Liver (tissue), 9 donors: Measurements from ENCODE around the gene HRC. TPM values are rescaled to one million over a fixed set of nuclear protein-coding genes. Genes with fewer than 3 reads are reported as not detected.

Source experiments
- DNase-seq: peaks from one replicate; pipeline ENCODE4 v3.0.0-alpha.2; 2017; ENCODE audit warnings: low spot score
- H3K27ac ChIP-seq, 2 donors: one replicate each; pipeline ENCODE4 v1.7.0; 2013; ENCODE audit warnings: inconsistent platforms in 2 of 2, low read length in 2 of 2, control low read depth in 1 of 2, low read depth in 1 of 2, mild to moderate bottlenecking in 1 of 2
- H3K27me3 ChIP-seq, 4 donors: one replicate each; pipeline versions ENCODE4 v1.6.1 to v1.7.0; 2013; ENCODE audit warnings: low read length in 3 of 4, inconsistent platforms in 1 of 4, mild to moderate bottlenecking in 1 of 4, moderate library complexity in 1 of 4; ENCODE audit not compliant: control insufficient read depth in 4 of 4, insufficient read depth in 4 of 4
- H3K36me3 ChIP-seq, 4 donors: one replicate each; pipeline versions ENCODE4 v1.6.1 to v1.7.0; 2013; ENCODE audit warnings: low read length in 3 of 4, mild to moderate bottlenecking in 3 of 4, low read depth in 1 of 4, moderate library complexity in 1 of 4; ENCODE audit not compliant: control insufficient read depth in 4 of 4, insufficient read depth in 3 of 4
- H3K4me1 ChIP-seq, 4 donors: one replicate each; pipeline versions ENCODE4 v1.6.1 to v1.7.0; 2013; ENCODE audit warnings: low read length in 3 of 4, mild to moderate bottlenecking in 3 of 4, moderate library complexity in 1 of 4; ENCODE audit not compliant: control insufficient read depth in 4 of 4, insufficient read depth in 4 of 4
- H3K4me3 ChIP-seq, 3 donors: one replicate each; pipeline versions ENCODE4 v1.6.1 to v1.7.0; 2013; ENCODE audit warnings: low read length in 3 of 3, control low read depth in 1 of 3, low read depth in 1 of 3, mild to moderate bottlenecking in 1 of 3
- H3K9ac ChIP-seq, 2 donors: one replicate each; pipeline ENCODE4 v1.7.0; 2013; ENCODE audit warnings: low read length in 2 of 2, mild to moderate bottlenecking in 2 of 2, moderate library complexity in 2 of 2, control low read depth in 1 of 2, low read depth in 1 of 2
- H3K9me3 ChIP-seq, 4 donors: one replicate each; pipeline versions ENCODE4 v1.6.1 to v1.7.0; 2013; ENCODE audit warnings: low read length in 3 of 4; ENCODE audit not compliant: control insufficient read depth in 4 of 4
- ATF3 ChIP-seq: IDR thresholded peaks from 2 replicates; pipeline ENCODE4 v1.6.1; 2016; ENCODE audit warnings: antibody characterized with exemption
- EGR1 ChIP-seq, 2 donors: IDR thresholded peaks; 2 replicates each; pipeline ENCODE4 v1.6.1; 2016 to 2018; ENCODE audit warnings: antibody characterized with exemption in 2 of 2, low read depth in 2 of 2
- FOXA1 ChIP-seq: IDR thresholded peaks from 2 replicates; pipeline ENCODE4 v1.6.1; 2016; ENCODE audit warnings: antibody characterized with exemption
- GABPA ChIP-seq, 2 donors: IDR thresholded peaks in 1 of 2; conservative IDR thresholded peaks in 1 of 2; 2 replicates each; pipeline ENCODE4 v1.6.1; 2016; ENCODE audit warnings: antibody characterized with exemption in 2 of 2, mild to moderate bottlenecking in 1 of 2, moderate library complexity in 1 of 2
- HNF4A ChIP-seq, 2 donors: conservative IDR thresholded peaks; 2 replicates each; pipeline ENCODE4 v1.6.1; 2016; ENCODE audit warnings: antibody characterized with exemption in 2 of 2, mild to moderate bottlenecking in 2 of 2
- HNF4G ChIP-seq: IDR thresholded peaks from 2 replicates; pipeline ENCODE4 v1.6.1; 2016; ENCODE audit warnings: antibody characterized with exemption
- RXRA ChIP-seq, 2 donors: IDR thresholded peaks; 2 replicates each; pipeline ENCODE4 v1.6.1; 2017 to 2018; ENCODE audit warnings: antibody characterized with exemption in 2 of 2, mild to moderate bottlenecking in 1 of 2
- SP1 ChIP-seq: IDR thresholded peaks from 2 replicates; pipeline ENCODE4 v1.6.1; 2018; ENCODE audit warnings: antibody characterized with exemption, mild to moderate bottlenecking
- TAF1 ChIP-seq: conservative IDR thresholded peaks from 2 replicates; pipeline ENCODE4 v1.6.1; 2016; ENCODE audit warnings: antibody characterized with exemption, mild to moderate bottlenecking
- YY1 ChIP-seq: IDR thresholded peaks from 2 replicates; pipeline ENCODE4 v1.6.1; 2016; ENCODE audit warnings: antibody characterized with exemption, mild to moderate bottlenecking
- WGBS: extraction: QIAGEN DNeasy Blood & Tissue Kit; methylation state at CpG from one replicate; pipeline ENCODE4 v1.1.7; 2013; 5-methylcytosine and 5-hydroxymethylcytosine counted together
- polyA plus RNA-seq, 2 donors: library from polyadenylated mRNA; stranded (reverse) in 1 of 2; unstranded in 1 of 2; fragments of 200-250 nt in 1 of 2; fragments of >200 nt in 1 of 2; fragmentation: Nextera tagmentation in 1 of 2; extraction: Ambion mirVana in 1 of 2; gene quantifications; one replicate each; pipeline versions ENCODE4 v1.2.1 to v1.2.3, GENCODE V29; 2013 to 2015
- total RNA-seq, 2 donors: library from RNA; depleted of rRNA; stranded (reverse); fragments of >200 nt; gene quantifications; one replicate each; pipeline ENCODE4 v1.2.3, GENCODE V29; 2014
- TF ChIP-seq, protein P1 (sequence below): IDR thresholded peaks from 2 replicates; pipeline ENCODE4 v1.6.1; 2016; ENCODE audit warnings: antibody characterized with exemption
- TF ChIP-seq, protein P2 (sequence below): fragments of 150-350 bp; IDR thresholded peaks from 2 replicates; pipeline ENCODE4 v1.5.1; 2017; ENCODE audit warnings: improper control_type of control experiment, low read depth, low read length; ENCODE audit not compliant: missing input control
- donor health status: healthy.
- donor health status: healthy.
- donor health status: healthy.
- donor health status: healthy.
- donor health status: healthy.

HRC gene
- total and polyA plus RNA-seq, 4 donors, result 0.25 to 1.2 (median 0.84) TPM

DNA sequence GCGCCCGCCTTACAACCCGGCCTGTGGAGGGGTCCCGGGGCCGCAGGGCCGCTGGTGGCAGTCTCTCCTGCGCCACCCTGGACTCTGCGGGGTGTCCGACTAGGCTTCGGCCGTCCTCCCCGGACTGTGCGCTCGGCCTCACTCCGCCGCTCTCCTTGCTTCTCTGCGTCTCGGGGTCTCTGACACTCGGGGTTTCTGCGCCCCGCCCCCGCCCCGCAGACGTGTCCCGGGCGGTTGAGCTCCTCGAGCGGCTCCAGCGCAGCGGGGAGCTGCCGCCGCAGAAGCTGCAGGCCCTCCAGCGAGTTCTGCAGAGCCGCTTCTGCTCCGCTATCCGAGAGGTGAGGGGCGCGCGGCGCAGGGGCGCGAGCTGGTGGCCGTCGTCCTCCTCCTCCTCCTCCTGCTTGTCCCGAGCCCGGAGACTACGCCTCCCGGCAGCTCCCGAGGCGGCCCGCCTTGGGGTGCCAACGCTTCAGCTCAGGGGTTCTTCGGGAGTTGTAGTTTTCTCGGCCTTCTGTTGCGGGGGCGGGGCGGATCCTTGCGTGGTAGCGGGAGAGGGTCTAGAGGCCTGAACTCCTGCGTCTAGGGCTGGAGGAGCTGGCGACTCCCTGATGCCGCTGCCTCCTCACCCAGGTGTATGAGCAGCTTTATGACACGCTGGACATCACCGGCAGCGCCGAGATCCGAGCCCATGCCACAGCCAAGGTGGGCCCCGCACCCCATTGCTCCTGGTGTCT lies 40.4 kb downstream of the HRC start:
- Histone ChIP-seq H3K4me1 (peaks cover 10 to 35% (median 26%) of the 10 kb centered on the region in 4 donors), H3K9ac (peak overlapping the region in 1 of 2 donors; percentile 27)

DNA sequence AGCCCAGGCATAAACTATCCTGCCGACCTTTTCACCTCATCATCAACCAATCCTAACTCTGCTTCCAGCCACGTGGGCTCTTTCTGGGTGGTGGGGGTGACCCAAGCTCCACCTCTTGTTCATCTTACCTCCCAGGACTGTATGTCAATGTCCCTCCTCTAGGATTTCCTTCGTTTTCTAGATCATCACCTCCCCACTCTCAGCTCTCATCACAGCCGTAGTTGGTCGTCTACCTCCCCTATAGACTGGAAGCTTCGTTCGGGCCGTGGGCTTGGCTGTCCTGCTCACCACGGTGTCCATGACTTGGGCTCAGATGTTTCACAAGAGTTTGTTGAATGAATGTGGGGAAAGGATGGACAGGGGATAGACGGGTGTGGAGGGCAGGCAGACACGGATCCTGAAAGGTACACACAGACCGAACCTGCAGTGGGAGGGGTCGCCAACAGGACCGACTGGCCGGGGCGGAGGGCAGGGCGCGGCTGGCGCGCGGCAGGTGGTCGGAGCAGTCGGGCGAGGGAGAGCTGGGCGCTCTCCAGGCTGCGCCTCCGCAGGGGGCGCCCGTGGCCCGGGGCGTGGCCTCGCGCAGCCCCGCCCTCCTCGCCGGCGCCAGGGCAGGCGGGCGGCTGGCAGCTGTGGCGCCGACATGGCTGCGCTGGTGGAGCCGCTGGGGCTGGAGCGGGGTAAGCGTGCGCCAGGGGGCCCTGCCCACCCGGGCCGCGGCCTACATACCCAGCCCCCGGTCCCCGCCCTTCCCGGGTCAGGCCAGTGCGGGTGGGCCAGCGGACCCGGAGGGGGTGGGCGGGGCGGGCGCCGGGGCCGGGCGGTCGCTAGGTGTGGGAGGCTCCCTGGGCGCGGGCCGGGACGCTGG lies 41.2 kb downstream of the HRC start, which contains the start of gene LIN7B:
TSS of gene LIN7B (plus strand) at position 609 of the 868 bp plus-strand sequence. CDS start at position 644, 35 bp downstream.
- no peaks in the 10 kb centered on the region for H3K27me3 ChIP-seq
- WGBS, result 1% methylated on average over 66 of the region's 66 CpGs
- H3K36me3 ChIP-seq, result peaks cover 0 to 3% (median under 1%) of the 10 kb centered on the region in 4 donors
- peaks cover 7 to 30% (median 21%) of the 10 kb centered on the region in 4 donors for H3K4me1 ChIP-seq
- TF ChIP-seq, protein P1, sequence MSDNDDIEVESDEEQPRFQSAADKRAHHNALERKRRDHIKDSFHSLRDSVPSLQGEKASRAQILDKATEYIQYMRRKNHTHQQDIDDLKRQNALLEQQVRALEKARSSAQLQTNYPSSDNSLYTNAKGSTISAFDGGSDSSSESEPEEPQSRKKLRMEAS, result no peak
- TF ChIP-seq HNF4G (no peak), EGR1 (IDR thresholded peaks at IDR 0.05; ENCODE audit: low read depth in 2 of 2) (no peak), HNF4A (conservative IDR thresholded peaks at IDR 0.05) (no peak), YY1 (no peak), TAF1 (no peak)
- TF ChIP-seq, protein P2, sequence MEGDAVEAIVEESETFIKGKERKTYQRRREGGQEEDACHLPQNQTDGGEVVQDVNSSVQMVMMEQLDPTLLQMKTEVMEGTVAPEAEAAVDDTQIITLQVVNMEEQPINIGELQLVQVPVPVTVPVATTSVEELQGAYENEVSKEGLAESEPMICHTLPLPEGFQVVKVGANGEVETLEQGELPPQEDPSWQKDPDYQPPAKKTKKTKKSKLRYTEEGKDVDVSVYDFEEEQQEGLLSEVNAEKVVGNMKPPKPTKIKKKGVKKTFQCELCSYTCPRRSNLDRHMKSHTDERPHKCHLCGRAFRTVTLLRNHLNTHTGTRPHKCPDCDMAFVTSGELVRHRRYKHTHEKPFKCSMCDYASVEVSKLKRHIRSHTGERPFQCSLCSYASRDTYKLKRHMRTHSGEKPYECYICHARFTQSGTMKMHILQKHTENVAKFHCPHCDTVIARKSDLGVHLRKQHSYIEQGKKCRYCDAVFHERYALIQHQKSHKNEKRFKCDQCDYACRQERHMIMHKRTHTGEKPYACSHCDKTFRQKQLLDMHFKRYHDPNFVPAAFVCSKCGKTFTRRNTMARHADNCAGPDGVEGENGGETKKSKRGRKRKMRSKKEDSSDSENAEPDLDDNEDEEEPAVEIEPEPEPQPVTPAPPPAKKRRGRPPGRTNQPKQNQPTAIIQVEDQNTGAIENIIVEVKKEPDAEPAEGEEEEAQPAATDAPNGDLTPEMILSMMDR, result peak; percentile 43
- no peaks in the 10 kb centered on the region for H3K9me3 ChIP-seq
- H3K9ac ChIP-seq, result peak within 1 kb of the TSS in 1 of 2 donors; percentile 27
- DNase-seq, result peak; percentile 81
- H3K4me3 ChIP-seq, result peak within 1 kb of the TSS; percentile 49 to 95 (median 71)
- peak within 1 kb of the TSS; percentile 39 to 57 for H3K27ac ChIP-seq

More for the DNA sequence above, 40.4 kb downstream of the HRC start:
- no peak for TF ChIP-seq RXRA (IDR thresholded peaks at IDR 0.05)
- TF ChIP-seq ATF3, result no peak
- TF ChIP-seq YY1, result no peak
- no peak for TF ChIP-seq SP1
- Histone ChIP-seq H3K36me3 (no peaks in the 10 kb centered on the region), H3K27me3 (no peaks in the 10 kb centered on the region), H3K4me3 (peak overlapping the region; percentile 49 to 95 (median 71)), H3K9me3 (no peaks in the 10 kb centered on the region), H3K27ac (peak overlapping the region; percentile 39 to 57)
- DNase-seq, result peak; percentile 59
- 13% methylated on average over 68 of the region's 68 CpGs for WGBS

DNA sequence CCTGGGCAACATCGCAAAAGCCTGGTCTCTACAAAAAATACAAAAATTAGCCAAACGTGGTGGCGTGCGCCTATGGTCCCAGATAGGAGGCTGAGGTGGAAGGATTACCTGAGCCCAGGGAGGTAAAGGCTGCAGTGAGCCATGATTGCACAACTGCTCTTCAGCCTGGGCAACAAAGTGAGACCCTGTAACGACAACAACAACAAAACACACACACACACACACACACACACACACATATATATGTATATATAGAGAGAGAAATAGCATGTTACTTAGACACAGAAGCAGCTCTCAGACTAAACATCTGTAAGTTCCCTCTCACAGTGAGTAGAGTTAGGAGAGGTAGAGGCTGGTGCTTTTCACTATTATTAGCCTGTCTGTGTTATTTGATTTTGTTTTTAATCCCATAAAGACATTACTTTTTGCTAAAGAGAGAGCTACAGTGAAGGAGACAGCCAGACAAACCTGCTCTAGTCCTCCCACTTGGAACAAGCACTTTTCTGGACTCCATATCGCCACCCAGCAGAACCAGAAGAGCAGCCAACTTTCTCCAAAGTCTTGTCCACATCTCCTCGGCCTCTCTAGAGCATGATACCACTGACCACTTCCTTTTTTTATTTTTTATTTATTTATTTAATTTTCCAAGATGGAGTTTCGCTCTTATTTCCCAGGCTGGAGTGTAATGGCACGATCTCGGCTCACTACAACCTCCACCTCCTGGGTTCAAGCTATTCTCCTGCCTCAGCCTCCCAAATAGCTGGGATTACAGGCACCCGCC lies 43.8 kb downstream of the HRC start:
- no peak for TF ChIP-seq YY1
- TF ChIP-seq HNF4G, result no peak
- TF ChIP-seq FOXA1, result no peak
- no peak for TF ChIP-seq GABPA (IDR thresholded peaks at IDR 0.05 in 1 of 2, conservative IDR thresholded peaks at IDR 0.05 in 1 of 2)
- Histone ChIP-seq H3K36me3 (peaks cover 0 to 28% (median 11%) of the 10 kb centered on the region in 4 donors), H3K9ac (no peak overlapping the region), H3K4me3 (no peak overlapping the region), H3K4me1 (peaks cover 0 to 15% (median 8%) of the 10 kb centered on the region in 4 donors), H3K27me3 (no peaks in the 10 kb centered on the region), H3K27ac (no peak overlapping the region), H3K9me3 (no peaks in the 10 kb centered on the region)
- DNase-seq, result no peak
- 84% methylated on average over 11 of the region's 11 CpGs for WGBS
